ENCODE measurements around the gene CPB2.

DNA sequence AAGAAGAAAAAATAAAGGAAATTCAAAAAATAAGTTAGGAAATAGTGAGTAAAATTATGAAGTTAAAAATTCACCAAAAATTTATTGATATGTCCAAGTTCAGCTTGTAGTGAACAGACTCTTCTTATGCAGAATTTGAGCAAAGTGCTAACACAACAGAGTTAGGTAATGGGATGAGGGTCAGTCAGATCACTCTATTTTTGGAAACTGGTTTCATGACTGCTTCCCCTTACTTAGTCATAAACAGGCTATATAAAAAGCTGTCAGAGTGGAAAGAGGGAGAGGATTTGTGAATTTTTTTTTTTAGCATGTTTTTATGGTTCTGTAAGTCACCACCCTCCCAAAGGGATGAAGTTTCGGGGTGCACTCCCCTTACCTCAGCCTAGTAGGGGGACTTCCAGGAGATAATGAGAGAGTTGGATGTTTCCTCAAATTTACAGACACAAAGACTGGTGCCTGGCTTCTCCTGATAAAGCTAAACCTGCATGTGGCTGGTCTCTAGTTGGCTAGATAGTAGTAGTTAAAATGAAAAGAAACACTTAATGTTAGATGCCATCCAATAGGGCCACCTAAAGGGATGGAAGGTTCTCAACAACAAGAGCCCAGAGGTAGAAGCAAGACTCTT lies 4.5 kb downstream of the CPB2 start:
- TF ChIP-seq, protein P1, sequence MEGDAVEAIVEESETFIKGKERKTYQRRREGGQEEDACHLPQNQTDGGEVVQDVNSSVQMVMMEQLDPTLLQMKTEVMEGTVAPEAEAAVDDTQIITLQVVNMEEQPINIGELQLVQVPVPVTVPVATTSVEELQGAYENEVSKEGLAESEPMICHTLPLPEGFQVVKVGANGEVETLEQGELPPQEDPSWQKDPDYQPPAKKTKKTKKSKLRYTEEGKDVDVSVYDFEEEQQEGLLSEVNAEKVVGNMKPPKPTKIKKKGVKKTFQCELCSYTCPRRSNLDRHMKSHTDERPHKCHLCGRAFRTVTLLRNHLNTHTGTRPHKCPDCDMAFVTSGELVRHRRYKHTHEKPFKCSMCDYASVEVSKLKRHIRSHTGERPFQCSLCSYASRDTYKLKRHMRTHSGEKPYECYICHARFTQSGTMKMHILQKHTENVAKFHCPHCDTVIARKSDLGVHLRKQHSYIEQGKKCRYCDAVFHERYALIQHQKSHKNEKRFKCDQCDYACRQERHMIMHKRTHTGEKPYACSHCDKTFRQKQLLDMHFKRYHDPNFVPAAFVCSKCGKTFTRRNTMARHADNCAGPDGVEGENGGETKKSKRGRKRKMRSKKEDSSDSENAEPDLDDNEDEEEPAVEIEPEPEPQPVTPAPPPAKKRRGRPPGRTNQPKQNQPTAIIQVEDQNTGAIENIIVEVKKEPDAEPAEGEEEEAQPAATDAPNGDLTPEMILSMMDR (conservative IDR thresholded peaks at IDR 0.05; ENCODE audit: low read length) = no peak
- TF ChIP-seq EZH2phosphoT487 (IDR thresholded peaks at IDR 0.05; ENCODE audit: borderline replicate concordance) = no peak

Data from Loucy (cell line).